HG02870 (cell line): Measurements from ENCODE around the gene ACVR1.
"Not testable (repeated sequence)": the region's sequence is repeated elsewhere in the genome, so short reads cannot be mapped to it uniquely, and the experiment has no call there.

Experiments
- ATAC-seq: cut with Tn5 transposase; IDR thresholded peaks from one replicate; pipeline ENCODE4 v1.9.1; 2021; ENCODE audit warnings: mild to moderate bottlenecking, moderate library complexity; ENCODE audit not compliant: unreplicated experiment

Gene ACVR1

DNA sequence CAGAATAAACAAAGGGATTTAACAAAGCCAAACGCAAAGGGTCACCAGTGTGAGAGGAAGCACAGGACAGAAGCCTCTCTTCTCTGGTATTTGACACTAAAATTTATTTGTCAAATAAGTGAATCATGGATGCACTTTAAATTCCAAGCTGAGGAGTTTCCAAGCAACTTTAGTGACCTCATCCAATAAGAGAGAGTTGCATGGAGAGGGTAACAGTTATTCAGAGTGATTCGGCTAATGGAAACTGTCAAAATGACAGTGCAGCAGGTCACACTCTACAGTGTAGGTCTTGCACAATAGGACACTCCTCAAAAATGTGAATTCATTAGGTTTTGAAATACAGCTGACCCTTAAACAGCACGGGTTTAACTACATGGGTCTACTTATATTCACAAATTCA lies 143.5 kb downstream of the ACVR1 start:
- no peak for ATAC-seq

DNA sequence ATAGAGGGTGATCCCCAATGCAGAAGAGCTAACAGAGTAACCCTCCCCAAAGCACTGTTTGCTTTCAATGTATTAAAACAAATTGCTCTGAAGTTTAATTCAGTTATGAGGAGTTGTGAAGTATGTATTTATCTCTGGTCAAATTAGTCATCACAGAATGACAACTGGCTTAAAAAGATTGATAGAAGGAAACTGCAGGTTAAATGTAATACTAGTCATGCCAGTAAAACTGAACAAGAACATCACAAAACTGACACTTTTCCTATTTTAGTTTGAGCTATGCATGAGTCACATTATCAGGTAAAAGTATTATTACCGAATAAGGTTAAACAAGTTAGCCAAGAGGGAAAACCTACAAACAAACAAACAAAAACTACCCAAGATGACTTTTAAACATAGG lies 148.4 kb downstream of the ACVR1 start:
- ATAC-seq, result no peak

GRCh38 chr2:157726946-157727345 lies 149.2 kb downstream of the ACVR1 start:
- no peak for ATAC-seq

GRCh38 chr2:157725846-157726245 lies 150.3 kb downstream of the ACVR1 start:
- no peak for ATAC-seq

DNA sequence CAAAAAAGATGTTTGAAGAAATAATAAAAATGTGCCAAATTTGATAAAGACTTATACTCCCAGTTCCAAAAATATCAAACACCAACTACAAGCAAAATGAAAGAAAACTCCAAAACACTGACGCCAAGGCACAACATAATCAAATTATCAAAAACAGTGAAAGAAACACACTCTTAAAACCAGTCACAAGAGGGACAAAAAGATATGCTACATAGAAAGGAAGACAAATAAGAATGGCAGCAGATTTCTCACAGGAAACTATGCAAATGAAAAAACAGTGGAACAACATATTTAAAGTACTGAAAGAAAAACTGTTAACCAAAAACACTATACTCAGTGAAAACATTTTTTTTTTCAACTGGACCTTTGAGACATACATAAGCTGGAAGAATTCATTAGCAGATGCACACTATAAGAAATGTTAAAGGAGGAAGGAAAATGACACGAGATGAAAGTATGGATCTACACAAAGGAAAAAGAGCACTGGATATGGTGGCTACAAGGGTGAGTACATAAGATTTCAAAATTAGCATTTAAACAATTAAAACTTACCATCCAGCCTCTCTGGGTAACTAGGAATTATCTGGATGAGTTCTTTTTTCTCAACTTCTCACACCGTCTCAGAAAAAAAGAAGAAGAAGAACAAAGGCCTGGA lies 153.4 kb downstream of the ACVR1 start:
- ATAC-seq, result no peak

GRCh38 chr2:157720504-157720903 lies 155.6 kb downstream of the ACVR1 start:
- ATAC-seq, result no peak

GRCh38 chr2:157704653-157705052 lies 171.5 kb downstream of the ACVR1 start:
- not testable (repeated sequence) for ATAC-seq

GRCh38 chr2:157704148-157704547 lies 172.0 kb downstream of the ACVR1 start:
- not testable (repeated sequence) for ATAC-seq

DNA sequence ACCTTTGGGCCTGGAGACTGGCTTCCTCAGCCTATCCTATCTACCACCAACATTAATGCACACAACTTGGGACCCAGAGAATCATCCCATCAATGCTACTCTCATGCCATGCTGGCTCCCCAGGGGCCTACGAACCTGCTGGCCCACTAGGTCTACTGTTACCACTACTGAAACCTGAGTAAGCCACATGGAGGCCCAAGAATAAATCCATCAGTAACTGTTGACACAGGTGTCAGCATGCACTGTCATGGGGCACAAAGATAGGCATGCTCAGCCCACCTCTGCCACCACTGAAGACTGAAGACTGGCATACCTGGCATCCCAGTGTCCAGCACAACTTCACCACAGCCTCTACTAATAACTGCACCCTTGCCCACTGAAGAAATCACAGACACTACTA lies 176.3 kb downstream of the ACVR1 start:
- no peak for ATAC-seq

- no peak for ATAC-seq
These were observed 177.1 kb downstream of the ACVR1 start for GRCh38 chr2:157699009-157699408.

DNA sequence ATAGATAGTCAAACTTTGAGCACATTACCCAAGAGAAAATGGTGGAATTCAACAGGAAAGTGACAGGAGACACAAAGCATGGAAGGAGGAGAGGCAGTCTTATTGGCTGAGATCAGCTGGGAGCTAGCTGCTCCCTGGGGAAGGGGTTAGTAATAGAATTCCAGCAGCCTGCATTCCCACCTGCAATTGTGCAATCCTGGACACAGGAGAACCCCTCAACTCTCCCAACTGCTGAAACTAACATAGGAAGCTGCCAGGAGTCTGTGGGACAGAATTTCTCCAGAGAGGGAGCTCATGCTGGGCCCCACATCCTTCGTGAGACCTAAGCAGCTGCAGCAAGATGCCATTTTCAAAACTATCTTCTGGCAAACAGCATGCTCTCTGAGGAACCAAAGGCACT lies 177.7 kb downstream of the ACVR1 start:
- no peak for ATAC-seq

- no peak for ATAC-seq
These were observed 180.1 kb downstream of the ACVR1 start for GRCh38 chr2:157696036-157696435.

GRCh38 chr2:157692768-157693167 lies 183.4 kb downstream of the ACVR1 start:
- no peak for ATAC-seq

- ATAC-seq, result no peak
These were observed 184.4 kb downstream of the ACVR1 start for GRCh38 chr2:157691695-157692094.

- no peak for ATAC-seq
These were observed 185.0 kb downstream of the ACVR1 start for GRCh38 chr2:157691131-157691530.
